ENCODE results near the gene ADM5.

Gene ADM5

DNA sequence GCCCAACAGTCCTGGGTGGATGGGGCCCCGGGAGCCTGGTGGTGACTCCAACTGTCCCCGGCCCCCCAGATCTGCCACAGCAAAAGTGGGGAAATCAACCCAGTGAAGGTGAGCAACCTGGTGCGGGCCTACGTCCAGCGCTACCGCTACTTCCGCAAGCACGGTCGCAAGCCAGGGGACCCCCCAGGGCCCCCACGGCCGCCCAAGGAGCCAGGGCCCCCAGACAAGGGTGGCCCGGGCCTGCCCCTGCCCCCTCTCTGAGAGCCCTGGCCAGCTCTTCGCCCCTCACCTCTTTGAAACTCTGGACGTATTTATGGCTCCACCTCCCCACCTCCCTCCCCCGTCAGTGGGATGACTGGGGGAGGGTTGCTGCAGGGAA lies 31.3 kb upstream of the ADM5 start:
- no peak overlapping the region for H3K4me3 ChIP-seq (ENCODE audit: low read depth, low read length)

DNA sequence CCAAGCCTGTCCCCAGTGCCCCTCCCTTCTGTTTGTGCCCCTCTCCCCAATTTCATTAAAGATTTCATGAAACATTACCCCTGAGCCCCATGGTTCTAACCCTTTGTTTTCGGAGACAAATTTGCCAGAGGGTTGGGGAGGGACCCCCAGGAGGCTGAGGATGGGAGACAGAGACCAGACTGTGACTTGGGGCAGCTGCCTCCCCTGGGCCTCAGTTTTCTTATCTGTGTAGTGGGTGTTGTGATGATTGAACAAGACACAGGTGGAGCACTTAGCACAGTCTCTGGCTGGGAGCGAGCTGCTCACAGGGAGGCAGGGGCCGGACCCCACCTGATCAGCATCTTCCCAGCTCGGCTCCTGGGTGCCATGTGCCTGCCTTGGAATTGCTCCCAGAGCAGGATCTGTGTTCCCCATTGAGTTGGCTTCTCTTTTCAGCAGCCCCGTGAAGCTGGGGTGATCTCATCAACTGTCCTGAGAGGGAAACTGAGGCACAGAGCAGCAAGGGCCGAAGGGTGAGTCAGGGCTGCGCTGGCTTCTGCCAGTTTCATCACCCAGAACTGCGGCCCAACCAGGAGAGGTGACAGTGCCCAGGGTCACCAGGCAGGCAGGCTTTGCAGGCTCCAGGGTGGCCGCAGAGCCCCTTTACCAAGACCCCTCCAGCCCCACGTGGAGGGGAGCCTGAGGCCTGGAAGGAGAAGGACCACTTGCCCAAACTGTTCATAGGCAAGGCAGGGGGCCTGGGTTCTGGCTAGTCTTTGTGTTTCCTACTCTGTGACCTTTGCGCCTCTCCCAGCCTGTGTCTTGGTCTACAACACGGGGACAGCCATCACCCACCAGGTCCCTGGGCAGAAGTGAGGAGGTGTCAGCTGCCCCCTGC lies 30.6 kb upstream of the ADM5 start:
- no peak overlapping the region for H3K4me3 ChIP-seq (ENCODE audit: low read depth, low read length)

DNA sequence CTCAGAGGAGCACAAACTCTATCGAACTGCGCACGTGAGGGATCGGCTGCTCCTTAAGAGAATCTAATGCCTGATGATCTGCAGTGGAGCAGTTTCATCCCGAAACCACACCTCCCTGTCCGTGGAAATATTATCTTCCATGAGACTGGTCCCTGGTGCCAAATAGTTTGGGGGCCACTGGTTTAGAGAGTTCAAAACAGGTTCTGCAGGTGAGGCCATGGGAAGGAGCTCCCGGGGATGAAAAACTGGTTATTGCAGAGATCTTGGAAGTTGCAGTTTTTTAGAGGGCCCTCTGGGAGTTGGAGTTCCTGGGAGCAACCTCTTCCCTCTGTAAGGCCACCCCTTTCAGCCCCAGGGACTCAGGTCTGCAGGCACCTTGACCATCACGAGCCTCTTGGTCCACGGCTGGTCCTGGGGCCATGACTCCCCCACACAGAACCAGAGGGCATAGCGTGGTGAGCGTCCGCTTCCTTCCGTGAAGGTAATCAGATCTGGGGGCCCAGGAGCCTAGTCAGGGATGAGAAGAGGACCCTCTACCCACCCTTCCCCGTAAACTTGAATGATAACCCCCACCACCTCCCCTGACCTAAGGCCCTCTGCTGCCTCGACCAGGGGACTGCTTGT lies 28.9 kb upstream of the ADM5 start:
- H3K4me3 ChIP-seq (ENCODE audit: low read depth, low read length): no peak overlapping the region

- H3K4me3 ChIP-seq (ENCODE audit: low read depth, low read length): no peak overlapping the region
These were observed 27.4 kb upstream of the ADM5 start for GRCh38 chr19:49662011-49662410.

DNA sequence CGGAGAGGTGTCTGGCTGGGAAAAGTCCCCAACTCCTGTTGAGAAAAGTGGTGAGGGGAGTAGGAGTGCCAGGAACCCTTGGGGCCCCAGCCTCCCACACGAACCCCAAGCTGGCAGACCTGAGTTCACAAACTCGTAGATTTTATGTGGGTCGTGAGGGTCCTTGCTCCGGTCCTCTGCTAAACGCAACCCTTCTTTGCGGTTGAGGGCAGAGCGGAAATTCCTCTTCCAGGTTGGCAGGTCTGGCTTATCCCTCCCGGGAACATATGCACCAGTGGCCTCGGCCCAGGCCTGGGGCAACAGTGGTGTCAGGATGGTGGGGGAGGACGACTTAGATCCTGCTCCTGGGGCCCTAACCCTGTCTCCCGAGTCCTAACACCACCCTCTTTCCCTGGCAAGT lies 26.2 kb upstream of the ADM5 start:
- H3K4me3 ChIP-seq (ENCODE audit: low read depth, low read length): no peak overlapping the region

DNA sequence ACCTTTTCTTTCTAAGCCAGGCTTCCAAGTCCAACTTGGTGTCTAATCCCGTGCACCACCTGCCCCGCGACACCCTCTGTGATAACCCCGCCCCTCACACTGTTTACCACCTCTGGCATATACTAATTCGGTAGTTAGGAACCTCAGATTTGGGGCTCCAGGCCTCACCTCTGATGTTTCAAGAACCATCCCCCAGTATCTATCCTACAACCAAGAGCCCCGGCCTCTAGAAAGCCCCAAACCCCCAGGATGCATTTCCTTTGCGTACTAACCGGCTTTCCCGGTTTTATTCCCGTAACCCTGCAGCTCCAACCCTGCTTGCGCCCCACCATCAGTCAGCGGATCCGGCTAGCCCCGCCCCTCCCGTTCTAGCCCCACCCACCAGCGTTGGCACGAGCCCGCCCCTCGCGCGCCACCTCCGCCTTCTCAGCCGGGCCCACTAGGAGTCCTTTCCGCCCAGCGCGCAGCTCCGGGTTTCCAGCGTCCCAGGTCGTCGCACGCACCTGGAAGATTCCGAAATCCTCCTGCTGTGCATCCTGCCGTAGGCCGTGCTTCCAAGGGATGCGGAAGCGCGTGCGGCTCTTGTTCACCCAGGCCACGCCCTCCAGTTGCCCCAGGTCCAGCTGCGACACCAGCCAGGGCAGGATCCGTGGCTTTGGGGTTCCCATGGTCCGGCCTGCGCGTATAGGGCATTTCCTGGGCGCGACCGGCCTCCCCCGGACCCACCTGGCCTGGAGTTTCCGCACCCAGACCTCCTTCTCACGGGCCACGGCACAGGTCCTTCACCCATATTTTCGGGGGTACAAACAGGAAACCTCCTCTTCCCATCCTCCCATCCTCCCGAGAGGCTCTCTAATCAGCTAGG lies 25.0 kb upstream of the ADM5 start:
- peak overlapping the region; percentile 86 for H3K4me3 ChIP-seq (ENCODE audit: low read depth, low read length)

DNA sequence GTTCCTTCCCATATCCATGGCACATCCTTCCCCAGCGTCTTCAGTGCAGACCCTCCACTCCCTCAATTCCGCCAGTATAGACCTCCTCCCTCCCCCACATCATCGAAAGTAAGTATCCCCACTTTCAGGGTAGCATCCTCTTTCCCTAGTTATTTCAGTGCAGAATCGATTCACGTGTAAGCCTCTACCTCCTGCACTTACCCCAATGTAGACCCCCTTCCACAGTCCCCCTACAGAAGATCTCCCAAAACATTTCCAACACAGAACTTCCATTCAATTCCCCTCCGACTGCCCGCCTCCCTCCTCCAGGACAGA lies 24.4 kb upstream of the ADM5 start:
- peak overlapping the region; percentile 86 for H3K4me3 ChIP-seq (ENCODE audit: low read depth, low read length)

DNA sequence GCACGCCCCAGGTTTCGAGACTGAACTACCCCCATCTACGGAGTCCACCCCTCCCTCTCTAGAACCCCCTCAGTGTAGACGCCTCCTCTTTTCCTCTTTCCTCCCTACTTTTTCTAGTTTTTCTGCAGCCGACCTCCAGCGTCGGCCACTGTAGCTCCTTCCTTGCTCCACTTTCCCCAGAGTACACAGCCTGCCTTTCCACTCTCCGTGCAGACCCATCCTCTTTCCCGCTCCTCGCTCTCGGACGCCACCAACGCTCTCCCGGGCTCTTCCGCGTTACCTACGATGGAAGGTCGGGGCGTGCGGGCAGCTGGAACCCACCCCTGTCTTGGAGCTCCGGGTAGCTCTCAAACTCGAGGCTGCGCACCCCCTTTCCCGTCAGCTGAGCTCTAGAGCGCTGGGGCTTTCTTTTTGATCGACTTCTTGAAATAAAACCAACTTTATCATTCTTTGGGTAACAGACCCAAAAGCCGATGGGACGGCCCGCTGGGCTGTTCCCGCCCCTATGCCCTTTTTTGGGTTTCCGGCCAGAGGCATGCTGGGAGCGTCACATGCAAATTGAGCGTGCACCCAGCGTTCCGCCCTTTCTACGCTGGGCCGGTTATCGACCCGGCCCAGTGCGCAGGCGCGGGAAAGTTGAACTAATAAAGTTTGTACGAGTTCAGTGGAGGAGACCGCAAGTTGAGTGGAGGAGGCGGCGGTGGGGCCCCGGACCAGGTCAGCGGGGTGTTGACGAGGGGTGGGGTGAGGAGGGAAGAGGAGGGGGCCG lies 23.9 kb upstream of the ADM5 start, which contains the start of the genes BCL2L12 and IRF3:
Gene BCL2L12 (plus strand): TSS at position 583 of the 769 bp plus-strand sequence. CDS start 760 bp downstream, outside the sequence.
Gene IRF3 (minus strand): TSS at position 507 of the 769 bp plus-strand sequence. CDS start 1,019 bp downstream, outside the sequence.
- H3K4me3 ChIP-seq (ENCODE audit: low read depth, low read length): peak within 1 kb of the TSS; percentile 86

DNA sequence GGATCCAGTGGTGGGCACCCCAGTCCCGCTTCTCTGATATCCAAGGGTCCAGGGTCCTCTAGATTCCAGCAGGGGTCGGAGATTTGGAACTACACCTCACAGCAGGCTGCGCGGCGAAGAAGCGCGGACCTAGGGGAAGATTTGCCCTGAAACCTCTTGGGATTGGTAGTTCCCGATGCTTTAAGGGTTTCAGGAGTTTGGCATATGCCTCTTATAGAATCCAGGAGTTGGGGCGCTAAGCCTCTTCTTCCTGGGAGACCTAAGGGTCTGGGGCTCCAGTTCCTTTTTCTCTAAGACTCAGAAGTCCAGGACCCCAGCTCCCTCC lies 23.3 kb upstream of the ADM5 start:
- peak overlapping the region; percentile 86 for H3K4me3 ChIP-seq (ENCODE audit: low read depth, low read length)

DNA sequence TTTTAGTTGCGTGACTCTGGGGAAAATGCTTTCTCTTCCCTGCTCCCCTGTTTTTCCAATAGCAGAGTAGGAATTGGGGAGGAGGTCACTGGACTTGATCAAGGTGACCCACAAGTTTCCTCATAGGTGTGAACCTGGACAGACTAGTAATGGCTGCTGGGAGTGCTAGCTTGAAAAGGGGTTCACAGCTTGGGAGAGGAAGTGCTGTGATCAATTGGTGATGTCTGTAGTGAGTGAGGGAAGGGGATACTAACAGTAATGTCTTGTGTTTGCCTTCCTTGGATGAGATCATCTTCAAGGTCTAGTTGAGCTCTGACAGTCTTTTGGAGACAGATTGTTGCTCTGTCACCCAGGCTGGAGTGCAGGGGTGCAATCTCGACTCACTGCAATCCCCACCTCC lies 21.9 kb upstream of the ADM5 start:
- no peak overlapping the region for H3K4me3 ChIP-seq (ENCODE audit: low read depth, low read length)

GRCh38 chr19:49669516-49669915 lies 19.9 kb upstream of the ADM5 start:
- no peak overlapping the region for H3K4me3 ChIP-seq (ENCODE audit: low read depth, low read length)

- H3K4me3 ChIP-seq (ENCODE audit: low read depth, low read length): no peak overlapping the region
These were observed 17.1 kb upstream of the ADM5 start for GRCh38 chr19:49672131-49672919.

- peak overlapping the region; percentile 52 for H3K4me3 ChIP-seq (ENCODE audit: low read depth, low read length)
These were observed 13.1 kb upstream of the ADM5 start for GRCh38 chr19:49676136-49676783.

- H3K4me3 ChIP-seq (ENCODE audit: low read depth, low read length): peak overlapping the region; percentile 99
These were observed 12.6 kb upstream of the ADM5 start for GRCh38 chr19:49676784-49677230.

- peak within 1 kb of the TSS; percentile 99 for H3K4me3 ChIP-seq (ENCODE audit: low read depth, low read length)
These were observed 12.0 kb upstream of the ADM5 start, which contains the start of gene PRMT1 for GRCh38 chr19:49677231-49677900. TSS of gene PRMT1 (plus strand) at chr19:49677271. CDS start at chr19:49677281, 10 bp downstream.

- H3K4me3 ChIP-seq (ENCODE audit: low read depth, low read length): peak overlapping the region; percentile 99
These were observed 11.3 kb upstream of the ADM5 start for GRCh38 chr19:49677901-49678674.

DNA sequence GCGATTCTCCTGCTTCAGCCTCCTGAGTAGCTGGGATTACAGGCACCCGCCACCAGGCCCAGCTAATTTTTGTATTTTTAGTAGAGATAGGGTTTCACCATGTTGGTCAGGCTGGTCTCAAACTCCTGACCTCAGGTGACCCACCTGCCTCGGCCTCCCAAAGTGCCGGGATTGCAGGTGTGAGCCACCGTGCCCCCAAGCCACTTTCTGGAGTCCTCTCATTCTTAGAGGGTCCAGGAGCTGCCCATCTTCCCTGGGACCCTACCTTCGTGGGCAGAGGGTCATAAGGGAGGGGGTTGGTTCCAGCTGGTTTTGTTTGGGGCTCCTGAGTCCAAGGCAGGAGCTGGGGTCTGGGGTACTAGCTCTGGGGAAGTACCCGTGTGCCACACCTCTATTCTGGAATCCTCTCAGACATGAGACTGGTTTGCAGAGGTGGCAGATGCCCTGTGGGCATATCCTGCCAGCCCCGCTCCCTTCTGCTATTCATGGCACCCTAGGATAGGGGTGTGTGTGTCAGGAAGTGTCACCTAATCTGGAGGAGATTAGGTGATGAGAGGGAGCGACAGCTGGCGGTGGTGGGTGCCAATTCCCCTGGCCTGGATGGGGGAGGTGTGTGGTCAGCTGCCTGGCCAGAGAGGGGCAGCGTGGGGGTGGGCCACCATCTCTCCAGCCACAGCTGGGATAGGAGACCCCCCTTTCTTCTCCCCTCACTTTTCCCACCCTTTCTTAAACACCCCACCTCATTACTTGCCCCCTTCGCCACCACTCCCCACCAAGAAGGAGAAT lies 10.2 kb upstream of the ADM5 start:
- H3K4me3 ChIP-seq (ENCODE audit: low read depth, low read length): no peak overlapping the region

Data from iPS-11a (cell line).